Nephron progenitor cell (in vitro differentiated cells): Measurements from ENCODE around the gene KIAA2012.

Experiments
- DNase-seq: peaks from one replicate; pipeline ENCODE4 v3.0.0; 2021
- H3K27ac Mint-ChIP-seq: 2 replicates; pipeline ENCODE4 v1.8.0; 2021; ENCODE audit warnings: mild to moderate bottlenecking, moderate library complexity, mixed read lengths
- H3K27me3 Mint-ChIP-seq: 2 replicates; pipeline ENCODE4 v1.8.0; 2021; ENCODE audit warnings: mild to moderate bottlenecking, low read depth, mixed read lengths; ENCODE audit not compliant: poor library complexity
- H3K36me3 Mint-ChIP-seq: 2 replicates; pipeline ENCODE4 v1.8.0; 2021; ENCODE audit warnings: low read depth, mixed read lengths
- H3K4me1 Mint-ChIP-seq: 2 replicates; pipeline ENCODE4 v1.8.0; 2021; ENCODE audit warnings: mixed read lengths
- H3K4me3 Mint-ChIP-seq: 2 replicates; pipeline ENCODE4 v1.8.0; 2021; ENCODE audit warnings: mild to moderate bottlenecking, moderate library complexity, mixed read lengths
- H3K9me3 Mint-ChIP-seq: 2 replicates; pipeline ENCODE4 v1.8.0; 2021; ENCODE audit warnings: mild to moderate bottlenecking, moderate library complexity, mixed read lengths
- CTCF ChIP-seq: fragments of 200-600 bp; sonication (generic); IDR thresholded peaks from 2 replicates; pipeline ENCODE4 v1.5.0; 2021; ENCODE audit warnings: antibody characterized with exemption

KIAA2012 gene

GRCh38 chr2:202049092-202049728 lies 23.8 kb upstream of the KIAA2012 start:
- peaks cover 42% of the 10 kb centered on the region for H3K4me1 Mint-ChIP-seq
- H3K36me3 Mint-ChIP-seq: no peaks in the 10 kb centered on the region
- H3K4me3 Mint-ChIP-seq: no peak overlapping the region
- H3K27ac Mint-ChIP-seq: no peak overlapping the region
- no peak for TF ChIP-seq CTCF
- no peak for DNase-seq
- H3K27me3 Mint-ChIP-seq: peaks cover 9% of the 10 kb centered on the region
- no peaks in the 10 kb centered on the region for H3K9me3 Mint-ChIP-seq

- Mint-ChIP-seq H3K36me3 (no peaks in the 10 kb centered on the region), H3K9me3 (no peaks in the 10 kb centered on the region), H3K4me1 (peaks cover 42% of the 10 kb centered on the region), H3K27ac (no peak overlapping the region), H3K4me3 (no peak overlapping the region), H3K27me3 (peaks cover 15% of the 10 kb centered on the region)
- TF ChIP-seq CTCF: no peak
- no peak for DNase-seq
Measured at GRCh38 chr2:202049840-202050239, 23.2 kb upstream of the KIAA2012 start.

GRCh38 chr2:202050652-202051051 lies 22.4 kb upstream of the KIAA2012 start:
- peaks cover 42% of the 10 kb centered on the region for H3K4me1 Mint-ChIP-seq
- H3K9me3 Mint-ChIP-seq: no peaks in the 10 kb centered on the region
- H3K4me3 Mint-ChIP-seq: no peak overlapping the region
- peaks cover 19% of the 10 kb centered on the region for H3K27me3 Mint-ChIP-seq
- no peak for TF ChIP-seq CTCF
- no peak overlapping the region for H3K27ac Mint-ChIP-seq
- no peak for DNase-seq
- H3K36me3 Mint-ChIP-seq: no peaks in the 10 kb centered on the region

GRCh38 chr2:202051499-202052161 lies 21.4 kb upstream of the KIAA2012 start:
- DNase-seq: no peak
- H3K4me1 Mint-ChIP-seq: peaks cover 38% of the 10 kb centered on the region

GRCh38 chr2:202052235-202052634 lies 20.8 kb upstream of the KIAA2012 start:
- TF ChIP-seq CTCF: no peak
- Mint-ChIP-seq H3K27me3 (peaks cover 25% of the 10 kb centered on the region), H3K27ac (no peak overlapping the region), H3K36me3 (no peaks in the 10 kb centered on the region), H3K9me3 (no peaks in the 10 kb centered on the region), H3K4me1 (peaks cover 36% of the 10 kb centered on the region), H3K4me3 (no peak overlapping the region)
- DNase-seq: no peak

More at GRCh38 chr2:202051499-202052161, 21.4 kb upstream of the KIAA2012 start:
- Mint-ChIP-seq H3K9me3 (no peaks in the 10 kb centered on the region), H3K27me3 (peaks cover 25% of the 10 kb centered on the region), H3K4me3 (no peak overlapping the region), H3K27ac (no peak overlapping the region), H3K36me3 (no peaks in the 10 kb centered on the region)
- no peak for TF ChIP-seq CTCF

- no peak for DNase-seq
- no peak for TF ChIP-seq CTCF
- Mint-ChIP-seq H3K9me3 (no peaks in the 10 kb centered on the region), H3K27ac (no peak overlapping the region), H3K27me3 (peaks cover 23% of the 10 kb centered on the region), H3K4me1 (peaks cover 27% of the 10 kb centered on the region), H3K36me3 (no peaks in the 10 kb centered on the region), H3K4me3 (no peak overlapping the region)
Measured at GRCh38 chr2:202054679-202055078, 18.4 kb upstream of the KIAA2012 start.
